B cell (primary cell): ENCODE measurements around the gene C1QA.

Source experiments
- CTCF ChIP-seq: fragments of 200-600 bp; IDR thresholded peaks from one replicate; pipeline ENCODE4 v1.8.0; 2022; ENCODE audit warnings: antibody characterized with exemption, mild to moderate bottlenecking
- EZH2 ChIP-seq: IDR thresholded peaks from 2 replicates; pipeline ENCODE4 v1.6.1; 2012; ENCODE audit warnings: borderline replicate concordance, low read depth, mild to moderate bottlenecking, moderate library complexity, low read length; ENCODE audit not compliant: insufficient read depth, poor library complexity, severe bottlenecking

GRCh38 chr1:22660716-22661241, 24.4 kb downstream of the C1QA start:
- TF ChIP-seq EZH2: no peak
- TF ChIP-seq CTCF: no peak
